H1 (cell line): ENCODE data around the gene FGB.

Experiments used
- BCL11A ChIP-seq, 2 experiments: IDR thresholded peaks; one replicate each; pipeline ENCODE4 v1.6.1; 2011; ENCODE audit warnings: low read depth in 2 of 2, low read length in 2 of 2, mild to moderate bottlenecking in 2 of 2
- CHD1 ChIP-seq: IDR thresholded peaks from 2 replicates; pipeline ENCODE4 v1.6.1; 2012; ENCODE audit warnings: low read depth, low read length, improper control_type of control experiment
- CREB1 ChIP-seq: IDR thresholded peaks from 2 replicates; pipeline ENCODE4 v1.6.1; 2012; ENCODE audit warnings: inconsistent platforms
- CTCF ChIP-seq, 3 experiments: IDR thresholded peaks; 1 replicate in 2 of 3; 2 replicates in 1 of 3; pipeline versions ENCODE4 v1.5.1 to v1.6.1; 2011; ENCODE audit warnings: low read length in 3 of 3, mild to moderate bottlenecking in 3 of 3, inconsistent platforms in 2 of 3, low read depth in 1 of 3, moderate library complexity in 1 of 3; ENCODE audit not compliant: insufficient read depth in 1 of 3; ENCODE audit errors: control extremely low read depth in 1 of 3
- EZH2 ChIP-seq: fragments of 200-600 bp; sonication (generic); IDR thresholded peaks from 2 replicates; pipeline ENCODE4 v1.7.1; 2012; ENCODE audit warnings: low read depth, mild to moderate bottlenecking, moderate library complexity, low read length, inconsistent platforms; ENCODE audit not compliant: severe bottlenecking
- JUN ChIP-seq: IDR thresholded peaks from 2 replicates; pipeline ENCODE4 v1.6.1; 2011; ENCODE audit warnings: low read depth, mild to moderate bottlenecking, improper control_type of control experiment, low read length
- KDM1A ChIP-seq: fragments of 200-600, 300-600 bp; sonication (generic); IDR thresholded peaks from 2 replicates; pipeline ENCODE4 v1.7.1; 2016; ENCODE audit warnings: mild to moderate bottlenecking, low read length, borderline replicate concordance
- PHF8 ChIP-seq: fragments of 200-600 bp; sonication (generic); conservative IDR thresholded peaks from 2 replicates; pipeline ENCODE4 v1.7.1; 2012; ENCODE audit warnings: low read depth, mild to moderate bottlenecking, inconsistent platforms, low read length, moderate library complexity
- POLR2AphosphoS5 ChIP-seq: IDR thresholded peaks from 2 replicates; pipeline ENCODE4 v1.6.1; 2011; ENCODE audit warnings: low read depth, low read length
- RAD21 ChIP-seq, 2 experiments: IDR thresholded peaks in 1 of 2; conservative IDR thresholded peaks in 1 of 2; 2 replicates each; pipeline ENCODE4 v1.6.1; 2011; ENCODE audit warnings: low read depth in 2 of 2, low read length in 2 of 2, improper control_type of control experiment in 1 of 2, inconsistent platforms in 1 of 2, mild to moderate bottlenecking in 1 of 2, moderate library complexity in 1 of 2
- TF ChIP-seq, protein P1 (sequence below): IDR thresholded peaks from 2 replicates; pipeline ENCODE4 v1.6.1; 2012; ENCODE audit warnings: inconsistent platforms

DNA sequence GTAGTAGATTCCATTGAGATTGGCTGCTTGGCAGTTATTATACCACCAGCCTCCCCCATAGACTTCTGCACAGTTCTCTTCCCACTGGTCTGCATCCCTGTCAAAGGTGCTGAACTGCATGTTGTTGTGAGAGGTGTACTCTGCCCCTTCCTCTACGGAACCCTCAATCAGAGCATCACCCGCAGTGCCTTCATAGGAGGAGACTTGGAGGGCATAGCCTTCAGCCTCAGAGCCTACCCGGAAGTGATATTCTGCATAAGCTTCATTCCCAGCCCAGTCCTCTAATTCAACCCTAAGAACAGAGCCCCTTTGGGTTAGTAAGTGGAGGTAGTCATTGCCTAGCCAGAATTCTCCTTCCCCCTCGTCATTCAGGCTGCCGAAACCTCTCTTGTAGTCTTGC is 21.4 kb downstream of the FGB start:
- TF ChIP-seq CTCF (IDR thresholded peaks at IDR 0.05; ENCODE audit: control extremely low read depth in 1 of 3, insufficient read depth in 1 of 3, low read depth in 1 of 3, low read length in 3 of 3) (no peak), KDM1A (no peak), BCL11A (IDR thresholded peaks at IDR 0.05; ENCODE audit: low read depth in 2 of 2, low read length in 2 of 2) (no peak), EZH2 (no peak), RAD21 (IDR thresholded peaks at IDR 0.05 in 1 of 2, conservative IDR thresholded peaks at IDR 0.05 in 1 of 2; ENCODE audit: low read depth in 2 of 2, low read length in 2 of 2) (no peak), PHF8 (no peak), POLR2AphosphoS5 (no peak), CREB1 (no peak), JUN (no peak), CHD1 (no peak)
- TF ChIP-seq, protein P1, sequence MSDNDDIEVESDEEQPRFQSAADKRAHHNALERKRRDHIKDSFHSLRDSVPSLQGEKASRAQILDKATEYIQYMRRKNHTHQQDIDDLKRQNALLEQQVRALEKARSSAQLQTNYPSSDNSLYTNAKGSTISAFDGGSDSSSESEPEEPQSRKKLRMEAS, result no peak
